Activated B cell treated with CpG ODN at 0.5 μM for 24 hours (primary cell): ENCODE results near the gene GPR156. TPM values are rescaled to one million over a fixed set of nuclear protein-coding genes. Genes with fewer than 3 reads are reported as not detected.

Experiments
- ATAC-seq: fragments of 200-7000 bp; cut with Tn5 transposase; one replicate; pipeline ENCODE4 v1.10.0; 2021; ENCODE audit warnings: low read depth, mild to moderate bottlenecking, moderate library complexity
- CTCF ChIA-PET: fragments of 350-600 bp; sonication (Branson Sonifier 250); formaldehyde crosslinking; loops from one replicate; lab custom pipeline; 2021; ENCODE audit warnings: antibody characterized with exemption; lab: Charles Lee
- POLR2A ChIA-PET: fragments of 350-600 bp; sonication (Branson Sonifier 250); formaldehyde crosslinking; loops from one replicate; lab custom pipeline; 2021; ENCODE audit warnings: antibody characterized with exemption; lab: Charles Lee
- DNase-seq: peaks from one replicate; pipeline ENCODE4 v3.0.0; 2022
- H3K27ac Mint-ChIP-seq: one replicate; pipeline ENCODE4 v1.8.0; 2020; ENCODE audit warnings: mixed read lengths
- H3K27me3 Mint-ChIP-seq: one replicate; pipeline ENCODE4 v1.8.0; 2021; ENCODE audit warnings: mixed read lengths
- H3K36me3 Mint-ChIP-seq: one replicate; pipeline ENCODE4 v1.8.0; 2021; ENCODE audit warnings: low read depth, mixed read lengths
- H3K4me1 Mint-ChIP-seq: one replicate; pipeline ENCODE4 v1.8.0; 2021; ENCODE audit warnings: mixed read lengths
- H3K4me3 Mint-ChIP-seq: one replicate; pipeline ENCODE4 v1.8.0; 2020; ENCODE audit warnings: mild to moderate bottlenecking, mixed read lengths
- H3K9me3 Mint-ChIP-seq: one replicate; pipeline ENCODE4 v1.8.0; 2020; ENCODE audit warnings: mixed read lengths
- intact Hi-C: fragments of 100-400 bp; cut with micrococcal nuclease; formaldehyde crosslinking; loops from one replicate; pipeline ENCODE4 v1.15.1; 2024
- total RNA-seq: library from RNA; stranded (reverse); gene quantifications from 2 replicates; pipeline ENCODE4 v1.2.3, GENCODE V29; 2022
- TF ChIP-seq, protein P1 (sequence below): fragments of 200-600 bp; IDR thresholded peaks from one replicate; pipeline ENCODE4 v1.8.0; 2022; ENCODE audit warnings: antibody characterized with exemption, mild to moderate bottlenecking

Gene GPR156
- total RNA-seq, 1 donor from 2014 or later = 0.24 TPM

DNA sequence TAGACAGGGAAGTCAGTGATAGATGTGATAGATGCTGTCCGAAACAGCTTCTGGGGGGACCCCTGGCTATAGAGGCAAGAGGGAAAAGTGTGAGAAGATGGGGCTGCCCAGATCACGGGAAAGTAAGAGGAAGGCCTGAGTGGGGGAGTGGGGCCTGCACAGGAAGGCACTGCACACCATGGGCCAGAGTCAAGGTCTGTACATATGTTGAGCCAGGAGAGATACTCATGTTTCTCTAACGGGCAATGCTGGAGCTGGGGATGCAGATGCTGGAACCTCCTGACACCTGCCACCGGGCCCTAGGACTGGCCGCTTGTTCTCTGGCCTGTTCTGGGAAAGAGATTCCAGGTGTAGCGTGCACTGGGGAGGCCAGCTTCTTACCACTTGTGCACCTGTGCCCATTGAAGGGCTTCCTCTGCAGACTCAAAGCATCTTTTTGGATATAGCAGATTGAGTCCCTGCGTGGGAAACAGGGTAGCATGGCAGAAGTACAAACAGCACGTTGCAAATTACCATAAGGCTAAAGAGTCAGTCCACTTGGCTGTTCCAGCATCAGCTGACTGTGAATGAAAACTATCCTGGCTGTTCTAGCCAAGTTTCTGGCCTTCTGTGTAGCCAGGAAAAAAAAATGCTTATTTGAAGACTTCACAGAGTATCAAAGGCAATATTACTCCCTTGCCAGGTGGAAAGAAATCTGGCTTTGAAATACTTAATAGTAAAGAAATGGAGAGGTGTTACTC lies 113.7 kb downstream of the GPR156 start:
- DNase-seq (no peak), ATAC-seq (no peak)
- no peaks in the 10 kb centered on the region for H3K27me3 Mint-ChIP-seq
- H3K4me3 Mint-ChIP-seq = no peak overlapping the region
- no peak overlapping the region for H3K27ac Mint-ChIP-seq
- TF ChIP-seq, protein P1, sequence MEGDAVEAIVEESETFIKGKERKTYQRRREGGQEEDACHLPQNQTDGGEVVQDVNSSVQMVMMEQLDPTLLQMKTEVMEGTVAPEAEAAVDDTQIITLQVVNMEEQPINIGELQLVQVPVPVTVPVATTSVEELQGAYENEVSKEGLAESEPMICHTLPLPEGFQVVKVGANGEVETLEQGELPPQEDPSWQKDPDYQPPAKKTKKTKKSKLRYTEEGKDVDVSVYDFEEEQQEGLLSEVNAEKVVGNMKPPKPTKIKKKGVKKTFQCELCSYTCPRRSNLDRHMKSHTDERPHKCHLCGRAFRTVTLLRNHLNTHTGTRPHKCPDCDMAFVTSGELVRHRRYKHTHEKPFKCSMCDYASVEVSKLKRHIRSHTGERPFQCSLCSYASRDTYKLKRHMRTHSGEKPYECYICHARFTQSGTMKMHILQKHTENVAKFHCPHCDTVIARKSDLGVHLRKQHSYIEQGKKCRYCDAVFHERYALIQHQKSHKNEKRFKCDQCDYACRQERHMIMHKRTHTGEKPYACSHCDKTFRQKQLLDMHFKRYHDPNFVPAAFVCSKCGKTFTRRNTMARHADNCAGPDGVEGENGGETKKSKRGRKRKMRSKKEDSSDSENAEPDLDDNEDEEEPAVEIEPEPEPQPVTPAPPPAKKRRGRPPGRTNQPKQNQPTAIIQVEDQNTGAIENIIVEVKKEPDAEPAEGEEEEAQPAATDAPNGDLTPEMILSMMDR = no peak
- H3K36me3 Mint-ChIP-seq = no peaks in the 10 kb centered on the region
- CTCF ChIA-PET = interaction anchor here (0.8 kb wide), 1 partner anchor 280 kb away, joined by 3 read pairs; no protein-coding TSS in a partner anchor
- H3K9me3 Mint-ChIP-seq = no peaks in the 10 kb centered on the region
- no peaks in the 10 kb centered on the region for H3K4me1 Mint-ChIP-seq
- intact Hi-C loops = no loop called here
- POLR2A ChIA-PET = no interaction called here

- no peaks in the 10 kb centered on the region for H3K27me3 Mint-ChIP-seq
- ChIA-PET POLR2A (no interaction called here), CTCF (interaction anchor here (0.8 kb wide), 1 partner anchor 278 kb away, joined by 3 read pairs; no protein-coding TSS in a partner anchor)
- H3K27ac Mint-ChIP-seq = no peak overlapping the region
- H3K4me1 Mint-ChIP-seq = no peaks in the 10 kb centered on the region
- no peaks in the 10 kb centered on the region for H3K36me3 Mint-ChIP-seq
- intact Hi-C loops = no loop called here
- ATAC-seq = no peak
- no peak for DNase-seq
- TF ChIP-seq, protein P1 = no peak
- no peak overlapping the region for H3K4me3 Mint-ChIP-seq
- no peaks in the 10 kb centered on the region for H3K9me3 Mint-ChIP-seq
Measured at GRCh38 chr3:120170223-120170622, 114.8 kb downstream of the GPR156 start.

DNA sequence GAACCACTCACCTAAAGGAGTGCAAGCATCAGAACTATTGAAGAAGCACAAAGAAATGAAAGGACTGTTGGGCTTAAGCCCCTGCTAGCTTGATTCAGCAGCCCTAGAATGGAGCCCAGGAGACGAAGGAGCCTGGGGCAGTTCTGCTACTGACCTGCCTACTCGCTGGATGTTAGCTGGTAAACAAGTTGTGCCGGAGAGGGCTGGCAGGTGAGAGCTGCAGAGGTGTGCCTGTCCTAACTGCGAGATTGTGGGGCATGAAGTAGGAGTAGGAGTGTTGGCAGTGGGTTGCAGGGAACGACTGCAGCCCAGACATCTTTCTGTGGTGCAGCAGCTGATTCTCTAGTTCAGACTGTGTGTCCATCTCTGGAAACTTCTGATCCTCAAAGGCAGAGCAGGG lies 115.6 kb downstream of the GPR156 start:
- no peaks in the 10 kb centered on the region for H3K9me3 Mint-ChIP-seq
- no peak overlapping the region for H3K27ac Mint-ChIP-seq
- intact Hi-C loops = no loop called here
- TF ChIP-seq, protein P1 = no peak
- no peaks in the 10 kb centered on the region for H3K4me1 Mint-ChIP-seq
- DNase-seq (no peak), ATAC-seq (no peak)
- CTCF ChIA-PET = no interaction called here
- POLR2A ChIA-PET = no interaction called here
- no peaks in the 10 kb centered on the region for H3K27me3 Mint-ChIP-seq
- no peaks in the 10 kb centered on the region for H3K36me3 Mint-ChIP-seq
- no peak overlapping the region for H3K4me3 Mint-ChIP-seq

DNA sequence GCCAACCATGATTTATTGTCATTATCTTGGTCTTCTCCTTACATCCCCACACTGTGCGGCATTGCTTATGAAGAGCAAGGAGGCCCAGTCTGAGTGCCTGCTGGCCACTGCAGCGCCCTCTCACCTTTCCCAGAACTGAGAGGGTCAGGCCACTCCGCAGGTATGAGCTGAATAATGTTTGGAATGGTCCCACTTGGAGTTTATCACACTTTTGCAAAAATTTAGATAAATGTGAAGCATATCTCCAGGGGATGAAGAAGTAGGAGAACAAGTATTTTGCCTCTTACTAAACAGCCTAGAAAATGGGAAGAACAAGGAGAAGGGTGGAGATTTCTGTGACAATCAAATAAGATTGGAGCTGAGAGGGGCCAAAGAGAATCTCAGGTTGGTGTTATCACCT lies 116.4 kb downstream of the GPR156 start:
- no peaks in the 10 kb centered on the region for H3K4me1 Mint-ChIP-seq
- H3K27ac Mint-ChIP-seq = no peak overlapping the region
- no peaks in the 10 kb centered on the region for H3K27me3 Mint-ChIP-seq
- ATAC-seq = no peak
- no peak for DNase-seq
- no peaks in the 10 kb centered on the region for H3K9me3 Mint-ChIP-seq
- H3K36me3 Mint-ChIP-seq = no peaks in the 10 kb centered on the region
- CTCF ChIA-PET = no interaction called here
- intact Hi-C loops = no loop called here
- no peak overlapping the region for H3K4me3 Mint-ChIP-seq
- TF ChIP-seq, protein P1 = no peak
- POLR2A ChIA-PET = no interaction called here

GRCh38 chr3:120168038-120168437 lies 117.0 kb downstream of the GPR156 start:
- POLR2A ChIA-PET = no interaction called here
- no peaks in the 10 kb centered on the region for H3K4me1 Mint-ChIP-seq
- ATAC-seq (no peak), DNase-seq (no peak)
- no peaks in the 10 kb centered on the region for H3K27me3 Mint-ChIP-seq
- CTCF ChIA-PET = no interaction called here
- no peaks in the 10 kb centered on the region for H3K36me3 Mint-ChIP-seq
- TF ChIP-seq, protein P1 = no peak
- intact Hi-C loops = no loop called here
- no peak overlapping the region for H3K4me3 Mint-ChIP-seq
- H3K27ac Mint-ChIP-seq = no peak overlapping the region
- no peaks in the 10 kb centered on the region for H3K9me3 Mint-ChIP-seq
